SK-N-MC (cell line): Measurements from ENCODE around the gene ALAS1.

Source experiments
- EZH2 ChIP-seq: fragments of 200-600 bp; sonication (generic); IDR thresholded peaks from one replicate; pipeline ENCODE4 v1.6.1; 2017; ENCODE audit warnings: antibody characterized with exemption
- POLR2AphosphoS5 ChIP-seq: IDR thresholded peaks from 2 replicates; pipeline ENCODE4 v1.6.1; 2012; ENCODE audit warnings: mild to moderate bottlenecking, low read depth, low read length, borderline replicate concordance

DNA sequence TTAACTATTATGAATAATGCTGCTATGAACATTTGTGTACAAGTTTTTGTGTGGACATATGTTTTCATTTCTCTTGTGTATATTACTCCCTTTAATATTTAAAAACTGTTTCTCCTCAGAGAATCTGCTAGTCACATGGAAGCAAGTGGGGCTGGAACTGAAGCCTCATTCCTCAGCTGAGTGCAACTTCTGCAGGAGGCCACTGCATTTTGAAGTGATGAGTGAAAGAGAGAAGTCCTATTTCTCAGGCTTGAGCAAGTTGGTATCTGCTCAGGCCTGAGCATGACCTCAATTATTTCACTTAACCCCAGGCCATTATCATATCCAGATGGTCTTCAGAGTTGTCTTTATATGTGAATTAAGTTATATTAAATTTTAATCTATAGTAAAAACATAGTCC lies 15.9 kb downstream of the ALAS1 start:
- TF ChIP-seq EZH2: no peak
- TF ChIP-seq POLR2AphosphoS5: no peak
